Raji (cell line): ENCODE data around the gene MDFI.

Experiments
- POLR2A ChIP-seq: IDR thresholded peaks from 2 replicates; pipeline ENCODE4 v1.6.1; 2011; ENCODE audit warnings: low read depth, low read length, control low read depth; ENCODE audit not compliant: insufficient read depth

Gene MDFI

GRCh38 chr6:41702089-41702745 is 63.9 kb downstream of the MDFI start:
- TF ChIP-seq POLR2A, result no peak

- TF ChIP-seq POLR2A, result no peak
These were observed 64.7 kb downstream of the MDFI start for GRCh38 chr6:41702771-41703494.
